ENCODE data around the gene DNAJB4. TPM values are rescaled to one million over a fixed set of nuclear protein-coding genes. Genes with fewer than 3 reads are reported as not detected.

The DNAJB4 gene
- total RNA-seq, 1 experiment from 2014 or later, result 26.0 TPM

GRCh38 chr1:78054972-78055371 lies 50.2 kb downstream of the DNAJB4 start:
- peak overlapping the region; percentile 51 for H2AFZ ChIP-seq (ENCODE audit: low read depth, low read length, poor library complexity, severe bottlenecking)
- DNase-seq (ENCODE audit: low read depth, low spot score) (no peak), ATAC-seq (no peak)
- H3K9me2 ChIP-seq (ENCODE audit: insufficient read depth), result no peaks in the 10 kb centered on the region
- no peaks in the 10 kb centered on the region for H3K79me2 ChIP-seq (ENCODE audit: insufficient read depth, low read length)
- no peak overlapping the region for H3K9ac ChIP-seq (ENCODE audit: low read length)
- POLR2A ChIA-PET, result interaction anchor here (1.4 kb wide), 1 partner anchor 51 kb away, joined by 3 read pairs; the partner anchor contains the start of gene DNAJB4
- H3K4me2 ChIP-seq (ENCODE audit: low read length), result no peak overlapping the region
- H3K27me3 ChIP-seq (ENCODE audit: insufficient read depth, low read length), result no peaks in the 10 kb centered on the region
- RAD21 ChIA-PET (ENCODE audit: low non-redundant PET in 1 of 2, low total read pairs in 2 of 2, uncharacterized antibody in 2 of 2, unreplicated experiment in 2 of 2), result no interaction called here
- intact Hi-C loops (cut with micrococcal nuclease), result no loop called here
- BruUV-seq (replicated peaks), result no TSS peak
- CTCF ChIA-PET, result no interaction called here
- TF ChIP-seq JUND (IDR thresholded peaks at IDR 0.05) (no peak), SRF (IDR thresholded peaks at IDR 0.05; ENCODE audit: low read depth) (no peak), ATF3 (IDR thresholded peaks at IDR 0.05) (no peak), MAX (IDR thresholded peaks at IDR 0.05) (no peak), EZH2 (IDR thresholded peaks at IDR 0.05) (no peak), ELF1 (IDR thresholded peaks at IDR 0.05; ENCODE audit: borderline replicate concordance, low read depth) (no peak), RAD21 (IDR thresholded peaks at IDR 0.05; ENCODE audit: low read depth) (no peak), EGR1 (IDR thresholded peaks at IDR 0.05; ENCODE audit: low read depth) (no peak)
- no peaks in the 10 kb centered on the region for H3K9me3 ChIP-seq (ENCODE audit: control insufficient read depth in 1 of 2, insufficient read depth in 1 of 2, low read depth in 1 of 2, low read length in 2 of 2)
- H4K20me1 ChIP-seq (ENCODE audit: insufficient read depth), result no peaks in the 10 kb centered on the region
- H3K4me1 ChIP-seq (ENCODE audit: control insufficient read depth in 1 of 2, insufficient read depth in 2 of 2, low read length in 2 of 2), result no peaks in the 10 kb centered on the region
- no peaks in the 10 kb centered on the region for H3K36me3 ChIP-seq (ENCODE audit: control insufficient read depth in 1 of 2, insufficient read depth in 2 of 2, low read length in 2 of 2)
- no peak overlapping the region for H3K4me3 ChIP-seq (replicated peaks in 1 of 2; ENCODE audit: low read depth in 1 of 2, low read length in 2 of 2)
- H3K27ac ChIP-seq (ENCODE audit: low read depth, low read length), result no peak overlapping the region

- Histone ChIP-seq H3K4me1 (ENCODE audit: control insufficient read depth in 1 of 2, insufficient read depth in 2 of 2, low read length in 2 of 2) (no peaks in the 10 kb centered on the region), H3K27ac (ENCODE audit: low read depth, low read length) (no peak overlapping the region), H3K36me3 (ENCODE audit: control insufficient read depth in 1 of 2, insufficient read depth in 2 of 2, low read length in 2 of 2) (no peaks in the 10 kb centered on the region), H3K4me3 (replicated peaks in 1 of 2; ENCODE audit: low read depth in 1 of 2, low read length in 2 of 2) (no peak overlapping the region), H2AFZ (ENCODE audit: low read depth, low read length, poor library complexity, severe bottlenecking) (no peak overlapping the region), H4K20me1 (ENCODE audit: insufficient read depth) (no peaks in the 10 kb centered on the region), H3K9me2 (ENCODE audit: insufficient read depth) (no peaks in the 10 kb centered on the region), H3K9me3 (ENCODE audit: control insufficient read depth in 1 of 2, insufficient read depth in 1 of 2, low read depth in 1 of 2, low read length in 2 of 2) (no peaks in the 10 kb centered on the region), H3K4me2 (ENCODE audit: low read length) (no peak overlapping the region), H3K27me3 (ENCODE audit: insufficient read depth, low read length) (no peaks in the 10 kb centered on the region), H3K79me2 (ENCODE audit: insufficient read depth, low read length) (no peaks in the 10 kb centered on the region), H3K9ac (ENCODE audit: low read length) (no peak overlapping the region)
- DNase-seq (ENCODE audit: low read depth, low spot score) (no peak), ATAC-seq (no peak)
- ChIA-PET POLR2A (interaction anchor here (1.4 kb wide), 1 partner anchor 51 kb away, joined by 3 read pairs; the partner anchor contains the start of gene DNAJB4), CTCF (no interaction called here), RAD21 (ENCODE audit: low non-redundant PET in 1 of 2, low total read pairs in 2 of 2, uncharacterized antibody in 2 of 2, unreplicated experiment in 2 of 2) (no interaction called here)
- intact Hi-C loops (cut with micrococcal nuclease), result no loop called here
- BruUV-seq (replicated peaks), result no TSS peak
- TF ChIP-seq ZNF274 (IDR thresholded peaks at IDR 0.05; ENCODE audit: low read depth, low read length) (no peak), SRF (IDR thresholded peaks at IDR 0.05; ENCODE audit: low read depth) (no peak), CEBPB (IDR thresholded peaks at IDR 0.05; ENCODE audit: low read depth) (no peak), JUND (IDR thresholded peaks at IDR 0.05) (no peak), TCF7L2 (IDR thresholded peaks at IDR 0.05; ENCODE audit: borderline replicate concordance, extremely low read depth, insufficient read depth, insufficient read length) (no peak), SIN3A (IDR thresholded peaks at IDR 0.05; ENCODE audit: low read depth) (no peak), CBX3 (IDR thresholded peaks at IDR 0.05; ENCODE audit: low read depth) (no peak), RAD21 (IDR thresholded peaks at IDR 0.05; ENCODE audit: low read depth) (no peak), ZFX (IDR thresholded peaks at IDR 0.05) (no peak), CTCF (IDR thresholded peaks at IDR 0.05 in 2 of 3, conservative IDR thresholded peaks at IDR 0.05 in 1 of 3; ENCODE audit: borderline replicate concordance in 1 of 3, insufficient read depth in 1 of 3, low read depth in 2 of 3, low read length in 2 of 3) (no peak), POLR2A (IDR thresholded peaks at IDR 0.05; ENCODE audit: borderline replicate concordance, extremely low read depth, insufficient read depth, insufficient read length) (no peak), POLR2AphosphoS5 (IDR thresholded peaks at IDR 0.05; ENCODE audit: low read depth, low read length) (no peak), MAX (IDR thresholded peaks at IDR 0.05) (no peak), SP1 (IDR thresholded peaks at IDR 0.05; ENCODE audit: low read depth) (no peak), ELF1 (IDR thresholded peaks at IDR 0.05; ENCODE audit: borderline replicate concordance, low read depth) (no peak), FOSL1 (IDR thresholded peaks at IDR 0.05; ENCODE audit: low read depth) (no peak), EGR1 (IDR thresholded peaks at IDR 0.05; ENCODE audit: low read depth) (no peak), EZH2phosphoT487 (IDR thresholded peaks at IDR 0.05; ENCODE audit: borderline replicate concordance) (no peak)
Measured at GRCh38 chr1:78055565-78056132, 50.9 kb downstream of the DNAJB4 start.

Measured in HCT116 (cell line).